GM21515 (cell line): Measurements from ENCODE around the gene ZNF37A.
"Not testable (repeated sequence)": the region's sequence is repeated elsewhere in the genome, so short reads cannot be mapped to it uniquely, and the experiment has no call there.

Experiments
- ATAC-seq: cut with Tn5 transposase; IDR thresholded peaks from one replicate; pipeline ENCODE4 v1.9.1; 2021; ENCODE audit not compliant: unreplicated experiment

ZNF37A gene

DNA sequence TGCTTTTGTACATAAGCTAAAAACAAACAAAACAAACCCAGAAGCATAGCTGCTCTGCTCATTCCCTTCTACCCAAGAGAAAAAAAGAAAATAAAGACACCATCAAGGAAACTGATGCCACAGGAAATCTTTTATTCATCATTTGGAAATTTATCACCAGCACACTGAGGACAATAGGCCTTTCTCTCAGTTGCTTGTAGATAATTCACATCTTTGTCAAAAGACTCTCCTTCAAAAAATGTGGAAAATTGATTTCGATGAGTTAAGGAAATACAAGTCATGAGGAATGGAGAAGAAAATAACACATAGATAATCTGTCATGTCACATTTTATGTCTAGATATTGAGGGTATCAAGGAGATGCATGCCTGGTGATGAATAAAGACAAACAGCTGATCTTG, 53.5 kb downstream of the ZNF37A start:
- no peak for ATAC-seq

DNA sequence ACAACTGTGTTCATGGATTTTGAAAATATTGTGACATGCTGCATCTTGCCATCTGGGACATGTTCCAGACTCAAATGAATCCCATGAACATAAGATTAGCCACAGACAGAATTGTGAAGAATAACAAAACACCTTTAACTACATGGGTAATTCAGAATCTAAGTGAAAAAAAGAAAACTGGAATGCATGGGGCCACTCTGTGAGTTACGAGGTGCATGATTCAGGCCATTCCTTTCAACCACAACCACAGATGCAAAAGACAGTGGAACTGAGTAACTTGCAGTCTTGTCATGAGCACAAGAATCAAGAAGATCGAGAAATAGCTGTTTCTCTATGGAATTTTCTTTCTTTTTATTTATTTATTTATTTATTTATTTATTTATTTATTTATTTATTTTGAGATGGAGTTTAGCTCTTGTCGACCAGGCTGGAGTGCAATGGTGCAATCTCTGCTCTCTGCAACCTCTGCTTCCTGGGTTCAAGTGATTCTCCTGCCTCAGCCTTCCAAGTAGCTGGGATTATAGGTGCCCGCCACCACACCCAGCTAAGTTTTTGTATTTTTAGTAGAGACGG, 56.8 kb downstream of the ZNF37A start:
- not testable (repeated sequence) for ATAC-seq

DNA sequence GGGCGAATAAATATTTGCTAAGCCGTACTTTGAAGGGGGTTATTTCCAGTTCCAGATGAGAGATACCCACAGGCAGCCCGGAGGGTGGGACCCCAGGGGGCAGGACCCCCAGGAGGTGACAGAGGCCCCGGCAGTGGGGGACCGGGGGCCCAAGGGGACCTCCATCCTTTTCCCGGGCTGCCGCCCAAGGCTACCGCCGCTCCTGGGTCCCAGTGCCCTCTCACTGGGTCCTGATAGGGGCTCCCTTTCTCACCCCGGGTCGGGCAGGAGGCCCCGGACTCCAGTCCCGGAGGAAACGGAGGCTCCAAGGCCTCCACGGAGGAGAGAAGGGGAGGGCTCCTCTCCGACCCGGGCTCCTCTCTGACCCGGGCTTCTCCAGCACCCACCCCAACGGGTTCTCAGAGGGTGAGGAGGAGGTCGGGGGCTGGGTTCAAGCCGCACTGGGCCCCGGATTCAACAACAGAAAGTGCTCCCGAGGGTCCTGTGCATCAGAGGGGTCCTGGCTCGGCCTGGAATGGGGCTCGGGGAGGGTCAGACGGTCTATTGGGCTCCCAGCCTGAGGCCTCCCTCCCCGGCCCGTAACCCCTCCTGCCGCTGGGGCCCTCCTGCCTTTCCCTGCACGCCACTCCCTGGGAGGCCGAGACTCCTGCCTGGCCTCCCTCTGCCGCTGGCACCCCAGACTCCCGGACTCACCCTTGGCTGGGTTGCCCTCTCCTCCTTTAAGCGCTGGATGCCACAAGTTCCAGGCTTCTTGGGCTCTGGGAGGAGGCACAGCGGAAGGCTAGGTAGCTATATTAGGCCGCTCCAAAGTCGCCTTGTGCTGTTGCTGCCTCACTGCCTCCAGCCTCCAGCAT, 62.5 kb downstream of the ZNF37A start:
- ATAC-seq, result no peak

GRCh38 chr10:38157270-38157685, 63.1 kb downstream of the ZNF37A start:
- ATAC-seq, result no peak

DNA sequence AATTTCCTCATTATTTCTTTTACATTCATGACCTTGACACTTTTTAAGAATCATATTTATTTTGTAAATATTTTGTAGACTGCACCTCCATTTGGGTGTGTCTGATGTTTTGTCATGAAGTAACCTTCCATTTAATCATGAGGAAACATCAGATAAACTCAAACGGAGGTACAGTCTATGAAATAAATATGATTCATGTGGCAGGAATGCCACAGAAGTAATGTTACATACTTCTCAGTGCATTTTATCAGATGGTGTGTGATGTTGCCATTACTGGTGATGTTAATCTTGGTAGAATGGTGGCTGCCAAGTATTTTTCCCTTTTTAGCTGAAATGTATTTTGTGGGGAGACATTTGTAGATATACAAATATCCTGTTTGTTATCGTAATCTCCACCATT, 64.9 kb downstream of the ZNF37A start:
- no peak for ATAC-seq

- no peak for ATAC-seq
Observed at GRCh38 chr10:38163617-38164016, 69.5 kb downstream of the ZNF37A start.

DNA sequence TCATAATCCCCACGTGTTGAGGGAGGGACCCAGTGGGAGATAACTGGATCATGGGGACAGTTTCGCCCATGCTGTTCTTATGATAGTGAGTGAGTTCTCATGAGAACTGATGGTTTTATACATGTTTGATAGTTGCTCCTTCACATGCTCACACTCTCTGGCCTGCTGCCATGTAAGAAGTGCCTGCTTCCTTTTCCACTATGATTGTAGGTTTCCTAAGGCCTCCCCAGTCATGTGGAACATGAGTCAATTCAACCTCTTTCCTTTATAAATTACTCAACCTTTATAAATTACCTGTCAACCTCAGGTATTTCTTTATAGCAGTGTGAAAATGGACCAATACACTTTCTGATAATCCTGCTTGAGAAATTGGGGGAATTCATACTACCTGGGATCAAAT, 80.2 kb downstream of the ZNF37A start:
- ATAC-seq, result no peak

- no peak for ATAC-seq
Observed at GRCh38 chr10:38184477-38184876, 90.3 kb downstream of the ZNF37A start.
